Effector CD4-positive, alpha-beta T cell (primary cell): ENCODE results near the gene WDR20.

Experiments used
- DNase-seq: peaks from one replicate; pipeline ENCODE4 v3.0.0-alpha.2; 2020

Gene WDR20

DNA sequence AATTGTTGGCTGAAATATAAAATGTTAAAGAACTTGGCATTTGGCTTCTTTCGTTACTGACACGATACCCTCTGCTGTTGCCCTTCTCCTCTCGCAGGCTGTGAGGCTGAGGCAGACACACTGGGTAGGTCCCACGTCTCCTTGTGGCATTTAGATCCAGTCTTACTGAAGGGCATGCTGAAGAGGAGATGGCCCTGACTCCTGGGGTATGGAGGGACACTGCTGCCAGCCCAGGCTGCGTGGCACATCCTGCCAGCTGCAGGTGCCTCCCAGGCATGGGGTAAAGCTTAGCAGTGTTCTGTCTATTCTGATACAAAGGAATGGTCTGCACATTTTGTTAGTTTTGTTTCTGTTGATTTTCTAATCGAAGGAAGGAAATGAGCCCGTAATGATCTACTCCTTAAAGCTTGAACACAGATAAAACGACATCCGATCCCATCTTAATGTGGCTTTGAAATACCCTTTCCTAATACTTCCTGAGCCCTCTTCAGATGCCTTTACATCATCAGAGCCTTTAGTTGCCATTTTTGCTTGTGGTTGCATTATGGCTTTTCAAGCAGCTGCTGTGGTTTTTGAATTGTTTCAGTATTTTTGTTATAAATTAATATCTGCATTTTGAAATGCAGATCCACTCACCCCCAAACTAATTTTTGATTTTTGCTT, 61.1 kb downstream of the WDR20 start:
- DNase-seq, result no peak

DNA sequence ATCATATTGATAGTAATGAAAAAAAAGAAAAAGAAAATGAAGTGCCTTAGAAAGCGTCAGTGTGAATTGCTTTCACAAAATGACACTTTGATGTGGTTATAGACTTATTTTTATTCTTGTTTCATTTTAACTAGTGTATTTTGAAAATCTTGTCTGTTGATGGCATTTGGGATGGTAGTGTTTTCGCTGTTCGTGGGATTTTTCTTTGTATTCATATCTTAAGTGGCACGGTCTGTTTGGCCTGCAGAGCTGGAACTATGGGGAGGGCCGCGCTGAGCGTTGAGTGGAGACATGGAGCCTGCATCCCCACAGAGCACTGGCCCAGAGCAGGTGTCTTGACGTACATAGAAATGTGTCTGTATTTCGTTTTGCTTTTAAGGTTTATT, 61.6 kb downstream of the WDR20 start:
- DNase-seq, result no peak

DNA sequence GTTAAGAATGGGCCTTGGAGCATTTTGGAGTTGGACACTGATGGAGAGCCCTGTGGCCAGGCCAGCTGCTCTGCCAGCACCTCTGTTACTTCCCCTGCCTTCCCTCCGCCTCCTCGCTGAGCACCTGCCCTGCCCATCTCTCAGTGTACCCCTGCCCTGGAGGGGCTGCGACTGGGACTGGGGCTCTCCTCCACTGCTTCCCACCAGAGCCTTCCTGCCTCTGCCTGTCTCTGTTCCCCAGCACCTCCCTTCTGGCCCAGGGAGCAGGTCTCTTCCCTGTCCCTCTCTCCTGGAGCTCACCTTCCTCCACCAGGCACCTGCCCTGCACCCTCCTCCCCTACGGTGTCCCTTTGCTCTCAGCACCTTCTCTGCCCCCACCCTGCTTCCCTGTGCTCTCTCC, 62.1 kb downstream of the WDR20 start:
- DNase-seq, result no peak

- no peak for DNase-seq
Measured at GRCh38 chr14:102202944-102203343, 63.2 kb downstream of the WDR20 start.

- DNase-seq, result no peak
Measured at GRCh38 chr14:102203382-102203781, 63.7 kb downstream of the WDR20 start.

GRCh38 chr14:102205560-102205959, 65.9 kb downstream of the WDR20 start:
- DNase-seq, result no peak

DNA sequence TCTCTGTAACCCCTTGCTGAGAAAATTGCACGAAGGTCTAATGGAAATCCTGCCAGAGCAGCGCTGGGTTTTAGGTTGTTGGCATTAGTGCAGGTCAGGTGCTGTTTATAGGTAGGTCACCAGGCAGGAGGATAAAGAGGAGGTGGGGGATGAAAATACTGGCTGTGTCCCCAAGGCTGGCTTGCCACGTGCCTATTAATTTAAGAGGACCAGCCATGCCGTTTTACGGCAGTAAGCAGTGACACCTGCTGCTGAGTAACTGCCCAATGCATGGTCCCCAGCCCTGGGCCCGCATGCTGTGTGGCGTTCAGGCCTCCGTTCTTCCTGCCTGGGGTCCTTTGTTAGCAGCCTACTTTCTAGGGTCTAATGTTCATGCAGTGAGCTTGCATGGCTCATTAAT, 67.2 kb downstream of the WDR20 start:
- no peak for DNase-seq

DNA sequence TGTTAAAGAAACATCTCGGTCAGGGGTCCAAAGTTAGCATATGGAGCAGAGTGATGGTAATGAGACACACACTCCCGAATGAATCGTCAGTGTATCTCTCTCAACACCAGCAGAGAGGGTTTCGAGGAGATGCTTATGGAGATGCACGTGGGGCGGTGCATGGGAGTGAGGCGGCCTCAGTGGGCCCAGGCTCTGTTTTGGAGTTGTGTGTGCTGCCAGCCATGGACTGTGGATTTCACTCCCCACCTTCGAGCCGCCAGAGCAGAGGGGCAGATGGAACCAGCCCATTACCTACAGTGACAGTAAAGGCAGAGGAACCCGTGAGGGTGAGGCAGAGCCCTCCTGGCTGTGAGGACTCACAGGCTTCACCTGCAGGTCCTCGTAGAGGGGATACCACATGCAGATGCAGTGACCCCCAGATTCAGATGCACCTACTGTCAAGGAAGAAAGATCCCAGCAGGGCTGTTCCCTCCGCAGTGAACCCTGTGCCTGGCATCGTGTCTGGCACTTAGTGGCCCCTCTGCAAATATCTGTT, 68.2 kb downstream of the WDR20 start:
- no peak for DNase-seq

DNA sequence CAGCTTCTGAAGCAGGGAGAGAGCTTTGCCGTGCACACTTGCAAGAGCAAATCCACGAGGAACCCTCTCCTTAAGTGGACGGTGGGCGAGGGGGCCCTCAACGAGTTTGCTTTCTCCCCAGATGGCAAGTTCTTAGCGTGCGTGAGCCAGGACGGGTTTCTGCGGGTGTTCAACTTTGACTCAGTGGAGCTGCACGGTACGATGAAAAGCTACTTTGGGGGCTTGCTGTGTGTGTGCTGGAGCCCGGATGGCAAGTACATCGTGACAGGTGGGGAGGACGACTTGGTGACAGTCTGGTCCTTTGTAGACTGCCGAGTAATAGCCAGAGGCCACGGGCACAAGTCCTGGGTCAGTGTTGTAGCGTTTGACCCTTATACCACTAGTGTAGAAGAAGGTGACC, 69.0 kb downstream of the WDR20 start:
- no peak for DNase-seq

GRCh38 chr14:102209224-102209966, 69.7 kb downstream of the WDR20 start:
- no peak for DNase-seq

GRCh38 chr14:102210421-102211042, 70.8 kb downstream of the WDR20 start:
- no peak for DNase-seq

GRCh38 chr14:102211240-102211639, 71.5 kb downstream of the WDR20 start:
- no peak for DNase-seq

GRCh38 chr14:102212356-102212755, 72.7 kb downstream of the WDR20 start:
- no peak for DNase-seq

DNA sequence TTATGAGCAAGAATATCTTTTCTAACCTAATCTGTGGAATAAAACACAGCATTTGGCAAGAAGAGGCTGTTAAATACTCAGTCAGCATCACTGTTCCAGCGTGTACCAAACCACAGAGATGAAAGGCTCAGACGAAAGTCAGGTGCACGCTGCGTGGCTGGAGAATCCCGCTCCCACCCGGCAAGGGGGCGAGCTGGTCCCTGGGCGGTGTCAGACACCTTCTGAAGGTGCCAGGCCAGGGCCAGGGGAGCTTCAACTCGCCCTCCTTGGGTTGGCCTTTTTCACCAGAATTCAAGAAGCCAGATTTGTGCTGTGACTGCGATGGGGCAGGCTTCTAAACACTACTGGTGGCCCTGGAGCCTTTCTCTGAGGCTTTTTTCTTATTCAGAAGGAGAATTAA, 73.1 kb downstream of the WDR20 start:
- no peak for DNase-seq

DNA sequence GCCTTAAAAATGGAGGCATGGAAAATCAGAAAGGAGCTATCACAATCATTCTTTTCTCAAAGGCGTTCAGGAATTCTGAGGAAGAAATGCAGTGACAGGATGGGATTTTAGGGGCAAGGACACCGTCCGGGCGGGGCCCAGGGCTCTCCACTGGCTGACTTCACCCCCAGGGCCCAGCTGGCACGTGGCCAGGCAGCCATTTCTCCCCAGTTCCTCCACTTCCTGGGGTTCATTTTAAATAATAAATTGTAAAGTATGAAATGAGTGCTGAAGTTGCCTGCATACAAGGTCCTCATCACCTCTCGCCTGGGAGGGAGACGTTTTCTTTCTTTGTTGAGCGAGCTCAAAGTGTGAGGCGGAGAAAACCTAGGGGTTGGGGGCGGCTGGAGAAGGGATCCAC, 73.8 kb downstream of the WDR20 start:
- DNase-seq, result no peak

- no peak for DNase-seq
Measured at GRCh38 chr14:102213984-102214658, 74.4 kb downstream of the WDR20 start.

GRCh38 chr14:102215071-102215470, 75.4 kb downstream of the WDR20 start:
- no peak for DNase-seq

DNA sequence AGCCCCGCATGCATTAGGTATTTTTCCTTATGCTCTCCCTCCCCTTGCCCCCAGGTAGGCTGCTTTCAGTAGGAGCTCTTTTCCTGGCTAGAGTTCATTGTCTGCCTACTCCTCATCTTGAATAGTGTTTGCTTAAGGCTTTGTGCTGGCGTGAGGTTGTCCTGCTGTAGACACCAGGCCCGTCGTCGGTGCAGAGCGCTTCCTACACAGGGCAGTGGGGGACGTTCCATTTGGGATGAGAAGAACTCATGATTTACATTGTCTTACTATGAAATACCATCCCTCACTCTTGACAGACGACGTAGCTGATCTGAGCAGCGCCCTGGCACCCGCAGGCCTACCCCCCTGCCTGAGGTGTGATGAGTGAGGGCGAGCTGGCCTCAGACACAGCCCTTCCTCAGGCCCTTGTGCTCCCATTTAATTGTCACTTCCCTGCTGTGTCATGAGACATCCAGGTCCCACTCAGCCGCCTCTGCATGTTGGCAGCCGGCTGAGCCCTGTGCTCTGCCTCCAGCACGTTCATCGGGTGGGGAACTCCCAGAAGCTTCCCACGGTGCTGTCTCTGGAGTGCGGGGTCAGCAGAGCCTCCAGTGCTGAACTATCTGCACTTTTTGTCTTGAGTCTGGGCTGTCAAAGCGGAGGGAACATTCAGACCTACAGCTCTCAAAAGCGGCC, 76.0 kb downstream of the WDR20 start:
- DNase-seq, result no peak

GRCh38 chr14:102217399-102217798, 77.7 kb downstream of the WDR20 start:
- no peak for DNase-seq

- DNase-seq, result no peak
Measured at GRCh38 chr14:102217987-102218421, 78.3 kb downstream of the WDR20 start.

- DNase-seq, result no peak
Measured at GRCh38 chr14:102218688-102219087, 79.0 kb downstream of the WDR20 start.

- DNase-seq, result no peak
Measured at GRCh38 chr14:102219316-102219715, 79.6 kb downstream of the WDR20 start.

DNA sequence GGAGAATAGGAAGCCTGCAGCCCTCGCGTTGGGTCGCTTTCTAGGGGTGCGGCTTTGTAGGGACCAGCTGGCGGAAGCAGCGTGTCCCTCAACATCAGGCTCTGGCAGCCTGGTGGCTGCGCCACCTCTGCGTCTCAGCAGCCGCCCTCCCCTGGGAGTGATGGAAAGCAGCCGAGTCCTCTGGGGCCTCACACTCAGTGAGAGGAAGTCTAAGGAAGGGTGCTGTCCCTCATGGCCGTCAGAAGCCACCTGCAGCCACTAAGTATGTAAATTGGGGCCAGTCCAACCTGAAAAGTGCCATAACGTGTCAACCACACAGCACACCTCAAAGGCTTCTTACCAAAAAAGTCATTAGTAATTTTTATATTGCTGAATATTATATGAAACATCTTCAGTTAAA, 80.3 kb downstream of the WDR20 start:
- DNase-seq, result no peak
